Inferior parietal cortex (tissue), 1 donor: Measurements from ENCODE around the gene UBN1.

Experiments used
- DNase-seq: peaks from one replicate; pipeline ENCODE4 v3.0.0-alpha.2; 2016; ENCODE audit errors: extremely low spot score

Gene UBN1

DNA sequence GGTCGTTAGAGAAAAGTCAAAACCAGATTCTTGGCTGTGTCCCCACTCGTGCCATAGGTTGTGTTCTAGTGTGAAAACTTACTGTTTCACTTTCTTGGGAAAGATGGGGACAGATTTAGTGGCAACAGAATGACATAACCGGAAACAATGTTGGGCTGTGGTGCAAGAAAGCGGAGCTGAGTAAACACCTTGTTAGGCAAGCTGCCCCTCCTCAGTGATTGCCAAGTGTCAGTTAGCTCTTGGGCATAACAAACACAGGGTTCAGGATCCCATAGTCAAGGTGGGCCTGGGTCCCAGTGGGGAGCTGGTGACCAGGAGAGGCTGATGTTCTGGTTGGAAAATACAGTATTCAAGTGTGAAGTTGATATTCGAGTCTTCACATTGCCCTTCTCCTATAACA is 15.4 kb downstream of the UBN1 start:
- DNase-seq = no peak

DNA sequence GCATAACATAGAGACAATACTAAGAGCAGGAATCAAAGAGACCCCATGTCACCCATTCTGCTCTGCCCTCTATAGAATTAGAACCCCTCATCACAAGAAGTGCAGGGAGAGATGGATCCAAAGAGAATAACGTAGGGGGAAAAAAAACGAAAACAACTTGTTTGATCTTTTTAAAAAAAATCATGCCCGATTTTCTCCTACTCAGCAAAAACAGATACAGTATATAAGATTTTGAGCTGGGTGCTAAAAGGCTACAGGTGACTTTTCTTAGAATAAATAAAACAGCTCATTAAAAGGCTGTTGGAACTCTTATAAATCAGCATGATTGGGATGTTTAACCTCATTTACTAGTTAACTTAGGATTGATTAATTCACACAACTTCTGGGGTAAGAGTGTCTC is 17.4 kb downstream of the UBN1 start:
- DNase-seq = no peak

DNA sequence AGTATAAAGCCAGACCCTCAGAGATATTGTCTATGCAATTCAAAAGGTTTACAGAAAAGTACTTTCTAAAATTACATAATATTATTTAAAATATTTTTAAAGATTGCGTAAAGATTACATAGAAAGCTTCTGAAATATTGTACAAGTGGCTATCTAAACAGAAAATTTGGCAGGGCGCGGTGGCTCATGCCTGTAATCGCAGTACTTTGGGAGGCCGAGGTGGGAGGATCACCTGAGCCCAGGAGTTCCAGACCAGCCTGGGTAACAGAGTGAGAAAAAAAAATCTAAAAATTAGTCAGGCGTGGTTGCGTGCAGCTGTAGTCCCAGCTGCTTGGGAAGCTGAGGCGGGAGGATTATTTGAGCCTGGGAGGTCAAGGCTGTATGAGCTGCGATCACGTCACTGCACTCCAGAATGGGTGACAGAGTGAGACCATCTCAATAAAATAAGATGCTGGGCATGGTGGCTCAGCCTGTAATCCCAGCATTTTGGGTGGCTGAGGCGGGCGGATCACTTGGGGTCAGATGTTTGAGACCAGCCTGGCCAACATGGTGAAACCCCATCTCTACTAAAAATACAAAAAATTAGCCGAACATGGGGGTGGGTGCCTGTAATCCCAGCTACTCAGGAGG is 18.1 kb downstream of the UBN1 start:
- DNase-seq = no peak

DNA sequence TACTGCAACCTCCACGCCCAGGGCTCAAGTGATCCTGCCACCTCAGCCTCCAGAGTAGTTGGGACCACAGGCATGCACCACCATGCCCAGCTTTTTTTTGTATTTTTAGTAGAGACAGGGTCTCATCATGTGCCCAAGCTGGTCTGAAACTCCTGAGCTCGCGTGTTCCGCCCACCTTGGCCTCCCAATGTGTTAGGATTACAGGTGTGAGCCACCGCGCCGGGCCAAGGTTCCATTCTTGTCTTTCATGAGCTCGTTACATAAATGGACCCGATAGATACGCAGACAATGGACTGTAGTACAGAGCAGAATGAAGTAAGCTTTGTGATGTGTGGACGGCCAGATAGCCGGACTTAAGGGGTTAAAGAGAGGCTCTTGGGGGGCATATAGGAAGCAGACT is 19.3 kb downstream of the UBN1 start:
- DNase-seq = no peak

DNA sequence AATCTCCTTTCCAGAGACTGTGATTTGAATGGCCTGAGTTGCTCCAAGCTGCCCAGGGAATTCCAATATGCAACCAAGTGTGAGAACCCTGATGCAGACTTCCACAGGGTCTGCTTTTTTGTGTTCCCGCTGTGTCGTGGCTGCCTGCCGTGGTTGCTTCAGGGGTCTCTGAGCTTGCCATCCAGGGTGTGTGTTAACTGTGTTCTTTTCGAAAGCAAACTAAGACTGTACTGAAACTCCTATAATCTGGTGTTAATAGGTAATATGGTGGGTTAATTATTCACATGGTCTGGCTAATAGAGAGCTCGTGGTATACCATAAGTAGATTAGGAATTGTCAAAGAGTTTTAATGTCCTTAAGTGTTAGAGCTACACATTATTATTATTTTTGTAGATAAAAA is 20.7 kb downstream of the UBN1 start:
- no peak for DNase-seq

DNA sequence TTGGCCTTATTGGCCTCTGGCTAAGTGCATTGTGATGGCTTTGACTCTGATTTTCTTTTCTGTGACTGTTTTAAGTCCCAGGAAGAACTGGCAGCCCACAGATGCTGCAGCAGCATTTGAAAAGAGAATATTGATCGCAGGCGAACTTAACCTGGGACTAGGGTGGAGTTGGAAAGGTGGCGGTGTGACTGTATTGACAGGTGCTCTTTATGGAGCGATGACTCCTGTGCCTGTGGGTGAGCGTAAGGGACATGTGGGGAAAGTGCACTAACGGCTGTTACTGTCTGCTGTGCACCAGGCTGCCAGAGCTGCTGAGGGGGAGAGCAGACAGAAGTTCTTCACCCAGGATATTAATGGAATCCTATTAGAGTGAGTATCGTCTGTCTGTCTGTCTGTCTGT is 21.3 kb downstream of the UBN1 start:
- DNase-seq = no peak

DNA sequence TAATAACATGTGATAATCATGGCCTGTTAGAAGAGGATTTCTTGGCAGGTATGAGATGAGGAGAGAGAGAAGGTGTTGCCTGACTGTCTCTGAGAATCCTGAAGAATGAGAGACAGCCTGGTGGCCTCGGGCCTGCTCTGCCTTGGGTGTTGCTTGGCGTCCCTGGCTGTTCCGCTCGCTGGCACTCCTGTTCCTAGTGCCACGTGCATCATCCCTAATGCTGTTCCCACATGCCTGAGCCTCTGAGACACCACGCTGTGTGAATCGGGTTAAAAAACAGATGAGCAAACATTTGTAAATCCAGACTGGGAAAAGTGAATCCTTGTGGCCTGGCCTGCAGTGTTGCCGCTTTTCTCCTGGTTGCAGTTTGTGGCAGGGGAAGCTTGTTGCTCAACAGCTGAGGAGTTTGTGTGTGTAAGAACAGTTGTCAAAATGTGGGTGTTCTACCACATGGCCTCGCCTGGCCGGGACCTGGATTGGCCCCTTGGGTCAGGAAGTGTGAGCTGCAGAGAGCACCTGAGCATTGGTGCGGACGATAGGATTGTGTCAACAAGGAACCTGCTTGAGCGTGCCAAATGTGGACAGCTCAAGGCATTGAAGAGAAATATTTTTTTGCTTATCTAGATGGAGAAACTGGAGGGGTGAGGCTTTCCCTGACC is 22.0 kb downstream of the UBN1 start:
- DNase-seq = no peak

DNA sequence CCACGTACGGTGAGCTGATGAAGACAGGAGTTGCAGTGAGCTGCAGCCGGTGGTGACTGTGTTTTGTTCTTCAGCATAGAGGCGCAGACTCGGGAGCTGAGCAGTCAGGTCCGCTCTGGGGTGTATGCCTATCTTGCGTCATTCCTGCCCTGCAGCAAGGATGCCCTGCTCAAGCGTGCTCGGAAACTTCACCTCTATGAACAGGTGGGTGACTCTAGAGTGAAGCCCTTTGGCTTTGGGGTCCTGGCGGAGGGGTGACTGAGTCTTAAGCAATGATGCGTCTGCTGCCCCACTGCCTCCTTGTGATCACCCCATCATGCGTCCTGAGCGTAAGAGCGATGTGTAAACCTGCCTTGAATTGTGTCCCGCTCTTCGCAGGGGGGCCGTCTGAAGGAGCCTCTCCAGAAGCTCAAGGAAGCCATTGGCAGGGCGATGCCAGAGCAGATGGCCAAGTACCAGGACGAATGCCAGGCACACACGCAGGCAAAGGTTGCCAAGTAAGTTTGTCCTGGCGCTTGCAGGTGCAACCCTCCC is 22.9 kb downstream of the UBN1 start:
- DNase-seq = no peak

DNA sequence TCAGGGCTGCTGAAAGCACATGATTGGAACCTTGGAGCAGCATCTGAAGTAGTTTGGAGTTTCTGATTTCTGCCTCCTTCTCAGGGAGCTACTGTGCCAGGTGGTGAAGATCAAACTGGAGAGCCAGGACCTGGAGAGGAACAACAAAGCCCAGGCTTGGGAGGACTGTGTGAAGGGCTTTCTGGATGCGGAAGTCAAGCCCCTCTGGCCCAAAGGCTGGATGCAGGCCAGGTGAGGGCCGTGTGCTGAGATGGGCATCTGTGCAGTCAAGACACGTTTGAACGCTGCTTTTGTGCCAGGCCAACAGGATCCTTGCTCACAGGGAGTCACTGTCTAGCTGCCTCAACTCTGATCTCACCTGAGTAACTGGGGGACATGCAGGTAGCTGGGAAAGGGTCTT is 23.8 kb downstream of the UBN1 start:
- DNase-seq = no peak

DNA sequence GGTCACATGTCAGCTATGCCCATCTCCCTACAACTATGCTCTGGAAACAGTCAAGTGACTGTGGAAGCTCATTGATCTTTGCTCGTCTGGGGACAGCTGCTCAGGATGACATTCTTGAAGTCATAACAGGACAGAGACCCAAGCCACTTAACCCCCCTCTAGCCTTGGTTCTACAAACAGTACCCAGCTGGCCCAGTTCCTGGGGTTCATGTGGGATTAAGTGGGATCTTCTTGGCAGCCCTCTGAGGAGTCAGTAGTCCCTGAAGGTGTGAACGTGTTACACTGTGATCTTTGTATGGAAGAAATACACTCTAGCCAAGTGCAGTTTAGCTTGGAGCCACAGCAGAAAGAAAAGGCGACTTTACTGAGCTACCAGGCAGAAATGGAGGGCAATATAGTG is 25.8 kb downstream of the UBN1 start:
- no peak for DNase-seq

DNA sequence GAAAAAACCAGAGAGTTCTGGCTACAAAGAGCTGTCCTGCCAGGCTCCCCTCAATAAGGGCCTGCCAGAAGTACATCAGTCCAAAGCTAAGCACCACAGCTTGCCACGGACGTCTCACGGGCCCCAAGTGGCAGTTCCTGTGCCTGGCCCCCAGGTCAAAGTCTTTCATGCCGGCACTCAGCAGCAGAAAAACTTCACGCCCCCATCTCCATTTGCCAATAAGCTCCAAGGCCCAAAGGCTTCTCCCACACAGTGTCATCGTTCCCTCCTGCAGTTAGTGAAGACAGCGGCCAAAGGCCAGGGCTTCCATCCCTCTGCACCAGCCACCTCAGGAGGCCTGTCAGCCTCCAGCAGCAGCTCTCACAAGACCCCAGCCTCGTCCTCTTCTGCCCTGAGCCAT is 27.4 kb downstream of the UBN1 start:
- no peak for DNase-seq

DNA sequence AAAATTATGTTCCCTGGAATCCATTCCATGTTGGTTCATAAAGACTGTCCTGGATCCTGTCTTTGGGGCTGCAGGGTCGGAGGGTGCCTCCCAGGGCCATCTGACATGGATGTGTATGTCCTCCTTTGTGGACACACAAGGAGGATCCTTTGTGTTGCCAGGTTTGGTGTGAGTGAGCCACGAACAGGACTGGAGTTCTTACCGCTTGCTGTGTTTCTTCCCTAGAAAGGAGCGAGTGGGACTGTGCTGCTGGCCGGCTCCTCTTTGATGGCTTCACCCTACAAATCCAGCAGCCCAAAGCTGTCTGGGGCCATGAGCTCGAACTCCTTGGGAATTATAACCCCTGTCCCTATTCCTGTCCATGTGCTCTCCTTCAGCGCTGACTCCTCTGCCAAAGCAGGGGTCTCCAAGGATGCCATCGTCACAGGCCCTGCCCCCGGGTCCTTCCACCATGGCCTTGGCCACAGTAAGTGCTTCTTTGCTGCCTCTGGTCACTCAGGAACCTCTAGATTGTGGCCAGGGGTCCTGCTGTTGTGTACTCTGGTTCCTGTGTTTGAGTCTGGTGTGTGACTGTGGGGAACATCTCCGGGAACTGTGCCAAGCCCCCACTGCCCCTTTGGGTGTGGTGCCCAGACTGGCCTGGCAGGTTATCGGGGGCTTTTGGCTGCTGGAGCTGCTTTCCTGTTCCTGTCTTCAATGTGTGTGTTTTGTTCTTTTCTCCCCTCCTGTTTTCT is 29.5 kb downstream of the UBN1 start:
- DNase-seq = no peak

DNA sequence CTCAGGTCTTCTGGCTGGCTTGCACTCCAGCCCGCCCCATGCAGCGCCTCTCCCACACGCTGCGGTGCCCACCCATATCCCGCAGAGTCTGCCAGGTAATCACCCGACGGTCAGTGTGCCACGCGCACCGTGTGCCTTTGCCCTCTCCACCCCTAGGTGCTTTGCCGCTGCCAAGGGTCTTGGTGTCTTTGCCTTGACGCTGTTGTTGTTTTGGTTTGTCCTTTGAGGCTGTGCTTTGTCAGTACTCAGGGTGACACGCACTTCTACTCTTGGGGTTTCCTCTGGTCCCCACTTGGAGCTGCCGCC is 30.1 kb downstream of the UBN1 start:
- no peak for DNase-seq

DNA sequence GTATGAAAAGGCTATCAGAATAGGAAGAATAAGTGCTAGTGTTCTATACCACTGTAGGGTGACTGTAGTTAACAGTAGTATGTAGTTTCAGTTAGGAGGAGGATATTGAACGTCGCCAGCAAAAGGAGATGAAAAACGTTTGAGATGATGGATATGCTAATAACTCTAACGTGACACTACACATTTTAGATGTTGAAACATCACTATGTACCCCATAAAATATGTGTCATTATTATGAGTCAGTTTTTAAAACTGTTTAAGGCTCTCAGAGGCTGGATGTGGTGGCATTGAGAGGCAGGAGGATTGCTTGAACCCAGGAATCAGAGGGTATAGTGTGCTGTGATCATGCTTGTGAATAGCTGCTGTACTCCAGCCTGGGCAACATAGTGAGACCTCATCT is 31.8 kb downstream of the UBN1 start:
- DNase-seq = no peak

DNA sequence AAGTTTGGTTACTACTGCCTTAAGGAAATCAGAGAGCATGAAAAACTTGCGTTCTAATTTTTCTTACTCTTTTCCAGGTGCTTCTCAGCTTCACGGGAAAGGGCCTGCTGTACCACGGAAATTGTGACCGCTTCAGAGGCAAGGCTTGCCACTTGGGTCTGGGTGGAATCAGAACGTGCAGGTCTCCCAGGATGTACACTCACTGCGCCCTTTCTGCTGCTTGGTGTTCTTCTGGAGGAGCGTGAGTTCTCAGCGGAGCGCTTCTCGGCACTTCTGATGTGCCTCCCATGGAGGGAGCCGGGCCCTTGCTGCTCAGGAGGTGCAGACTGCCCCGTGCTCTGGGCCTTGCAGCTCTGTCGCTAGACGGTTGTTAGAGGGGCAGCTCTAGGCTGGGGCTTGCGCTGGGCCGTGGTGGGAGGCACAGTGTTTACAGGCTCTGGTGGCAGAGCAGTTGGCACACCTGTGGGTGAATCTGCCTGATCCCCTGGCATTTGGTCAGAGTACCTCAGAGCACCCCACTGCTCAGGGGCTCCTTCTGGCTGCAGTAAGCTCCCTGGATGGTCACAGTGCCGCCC is 32.8 kb downstream of the UBN1 start:
- DNase-seq = no peak

DNA sequence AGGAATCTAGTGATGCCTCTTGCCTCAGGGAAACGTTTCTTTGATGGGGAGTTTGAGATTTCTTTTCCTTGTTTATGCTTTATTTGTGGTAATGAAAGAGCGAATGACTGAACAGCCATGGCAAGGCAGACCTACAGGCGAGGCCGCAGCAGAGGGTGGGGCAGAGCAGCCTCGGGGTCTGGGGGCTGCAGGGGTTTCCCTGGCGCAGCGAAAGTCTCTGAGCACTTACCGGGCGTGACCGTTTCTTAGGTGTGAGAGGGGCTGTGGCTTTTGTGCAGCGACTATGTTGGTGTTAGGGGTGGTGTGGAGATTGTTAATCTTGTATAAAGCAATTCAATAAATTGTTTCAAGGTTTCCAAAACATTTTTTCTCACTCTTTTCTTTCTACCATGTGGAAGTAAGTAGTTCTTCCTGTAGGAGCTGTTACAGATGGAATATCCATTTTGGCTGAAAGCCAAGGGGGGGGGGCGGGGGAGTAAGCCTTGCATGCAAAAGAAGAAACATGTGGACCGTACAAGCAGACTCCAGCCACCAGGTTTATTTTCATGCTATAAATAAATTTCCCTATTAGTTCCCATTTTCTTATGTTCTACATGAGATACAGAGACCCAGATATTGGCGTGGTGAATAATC is 34.8 kb downstream of the UBN1 start:
- DNase-seq = no peak

DNA sequence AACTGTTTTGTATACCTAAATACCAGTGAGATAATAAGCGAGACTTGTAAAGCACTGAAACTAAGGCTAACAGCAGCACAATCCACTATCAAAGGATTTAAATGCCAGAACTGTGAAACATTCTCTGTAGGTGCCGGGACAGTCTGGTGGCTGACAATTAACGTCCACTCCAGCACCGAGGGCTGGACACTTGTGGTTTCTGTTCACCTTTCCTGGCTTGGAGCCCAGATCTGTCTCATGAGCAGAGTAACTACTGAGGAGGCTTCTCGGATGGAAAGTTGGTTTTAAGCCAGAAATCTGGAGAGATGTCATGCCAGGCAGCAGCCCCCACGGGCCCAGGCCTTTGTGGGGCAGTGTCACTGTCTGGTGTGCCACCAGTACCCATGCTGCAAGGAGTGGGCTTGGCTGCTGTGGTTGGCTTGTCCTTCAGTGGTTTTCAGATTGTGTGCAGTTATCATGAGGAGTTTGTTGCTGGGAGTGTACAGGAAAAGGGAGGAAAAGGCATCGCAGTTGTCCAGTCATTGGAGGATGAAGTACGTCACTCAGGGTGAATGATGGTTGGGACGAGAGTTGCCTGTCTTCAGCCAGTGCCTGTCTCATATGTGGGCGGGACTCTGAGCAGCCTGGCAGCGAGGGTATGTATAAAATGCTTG is 35.5 kb downstream of the UBN1 start:
- no peak for DNase-seq

DNA sequence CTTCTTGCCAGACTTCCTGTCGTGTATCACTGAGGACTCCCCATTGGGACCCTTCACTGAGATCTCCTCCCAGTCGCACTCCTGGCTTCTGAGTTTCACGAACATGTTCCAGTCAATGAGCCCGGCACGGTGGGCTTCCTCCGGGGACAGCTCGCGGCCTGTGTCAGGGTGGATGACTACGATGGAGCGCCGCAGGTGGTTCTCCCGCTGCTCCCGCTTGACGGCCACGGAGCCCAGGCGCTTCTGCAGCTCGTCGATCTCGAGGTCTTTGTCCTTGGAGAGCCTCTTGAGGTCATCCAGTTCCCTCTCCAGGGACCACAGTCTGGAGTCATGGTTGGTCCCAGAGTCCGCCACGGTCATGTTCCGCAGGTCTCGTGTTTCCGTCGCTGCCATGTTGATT is 36.2 kb downstream of the UBN1 start:
- no peak for DNase-seq

DNA sequence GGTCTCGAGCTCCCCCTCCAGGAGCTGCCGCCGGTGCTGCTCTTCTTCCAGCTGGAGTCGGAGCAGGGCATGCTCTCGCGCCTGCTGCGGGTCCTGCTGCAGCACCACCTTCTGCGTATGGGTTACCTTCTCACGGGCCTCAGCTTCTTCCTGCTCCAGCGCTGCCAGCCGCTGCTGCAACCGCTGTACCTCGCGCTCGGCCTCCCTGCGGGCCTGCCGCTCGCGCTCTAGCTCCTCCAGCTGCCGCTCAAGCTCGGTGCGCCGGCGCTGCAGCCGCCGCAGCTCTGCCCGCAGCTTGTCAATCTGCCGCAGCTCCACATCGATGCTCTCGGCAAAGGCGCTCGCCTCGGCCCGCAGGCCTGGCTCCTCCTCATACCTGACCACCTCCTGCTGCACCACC is 36.9 kb downstream of the UBN1 start:
- DNase-seq = no peak

DNA sequence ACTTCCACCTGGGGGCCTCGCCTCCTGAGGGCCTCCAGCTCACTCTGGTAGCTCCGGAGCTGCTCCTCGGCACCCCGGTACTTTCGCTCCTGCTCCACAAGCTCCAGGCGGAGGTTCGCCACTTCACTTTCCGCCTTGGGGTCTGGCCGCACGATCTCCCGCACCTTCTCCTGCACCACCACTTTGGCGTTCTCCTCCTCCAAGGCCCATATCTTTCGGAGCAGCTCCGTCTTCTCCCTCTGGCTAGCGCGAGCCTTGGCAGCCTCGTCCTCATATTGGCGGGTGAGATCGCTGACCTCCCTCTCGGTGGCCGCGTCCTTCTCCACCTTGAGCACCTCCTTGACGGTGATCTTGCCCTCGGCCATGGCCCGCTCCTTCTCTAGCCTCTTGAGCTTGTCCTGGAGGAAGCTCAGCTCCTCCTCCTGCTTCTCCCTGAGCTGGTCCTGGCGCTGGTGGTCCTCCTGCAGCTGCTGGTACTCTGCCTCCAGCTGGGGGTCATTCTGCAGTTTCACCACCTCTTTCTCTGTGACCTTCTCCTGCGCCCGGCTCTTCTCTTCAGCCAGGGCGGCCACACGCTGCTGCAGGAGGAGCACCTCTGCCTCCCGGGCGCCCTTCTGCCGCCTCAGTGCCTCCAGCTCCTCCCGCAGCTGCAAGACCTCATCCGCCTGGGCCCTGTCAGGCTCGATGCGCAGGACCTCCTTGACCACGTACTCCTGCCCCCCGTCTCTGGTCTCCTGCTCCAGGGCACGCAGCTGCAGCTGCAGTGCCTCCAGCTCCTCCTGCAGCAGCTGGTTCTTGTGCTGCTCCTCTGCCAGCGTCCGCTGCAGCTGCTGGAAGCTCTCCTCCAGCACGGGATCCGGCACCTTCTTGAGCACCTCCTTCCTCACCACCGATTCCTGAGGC is 37.9 kb downstream of the UBN1 start:
- no peak for DNase-seq

DNA sequence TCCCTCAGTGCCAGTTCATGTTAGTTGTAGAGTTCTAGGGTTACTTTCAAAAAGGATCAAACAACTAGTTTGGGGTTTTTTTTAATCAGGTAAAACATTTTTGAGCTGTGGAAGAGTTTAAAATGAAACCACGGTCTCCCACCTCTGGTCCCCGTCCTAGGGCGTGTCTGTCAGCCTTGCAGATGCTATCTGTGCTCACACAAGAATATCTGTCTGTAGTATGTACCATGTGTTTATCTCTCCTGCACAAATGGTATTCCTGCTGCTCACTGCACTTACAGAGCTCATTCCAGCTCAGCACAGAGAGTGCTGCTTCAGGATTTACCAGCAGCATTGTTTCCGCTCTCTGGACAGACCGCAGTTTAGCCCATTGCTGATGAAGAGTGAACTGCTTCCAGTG is 38.9 kb downstream of the UBN1 start:
- no peak for DNase-seq
